ENCODE results near the gene GJD4.

GRCh38 chr10:35641676-35642034 lies 36.5 kb downstream of the GJD4 start:
- TF ChIP-seq POLR2A (IDR thresholded peaks at IDR 0.05; ENCODE audit: low read length) (no peak), GATA1 (IDR thresholded peaks at IDR 0.05; ENCODE audit: low read depth, low read length) (no peak)
